Activated T-helper 9 cell treated with anti-CD3 and anti-CD28 coated beads, Interleukin-2, amount 50 U/mL, for 16 hours (primary cell): ENCODE measurements around the gene KMO.

ENCODE experiments used
- DNase-seq: peaks from one replicate; pipeline ENCODE4 v3.0.0-alpha.2; 2020; ENCODE audit warnings: low read depth

KMO gene

DNA sequence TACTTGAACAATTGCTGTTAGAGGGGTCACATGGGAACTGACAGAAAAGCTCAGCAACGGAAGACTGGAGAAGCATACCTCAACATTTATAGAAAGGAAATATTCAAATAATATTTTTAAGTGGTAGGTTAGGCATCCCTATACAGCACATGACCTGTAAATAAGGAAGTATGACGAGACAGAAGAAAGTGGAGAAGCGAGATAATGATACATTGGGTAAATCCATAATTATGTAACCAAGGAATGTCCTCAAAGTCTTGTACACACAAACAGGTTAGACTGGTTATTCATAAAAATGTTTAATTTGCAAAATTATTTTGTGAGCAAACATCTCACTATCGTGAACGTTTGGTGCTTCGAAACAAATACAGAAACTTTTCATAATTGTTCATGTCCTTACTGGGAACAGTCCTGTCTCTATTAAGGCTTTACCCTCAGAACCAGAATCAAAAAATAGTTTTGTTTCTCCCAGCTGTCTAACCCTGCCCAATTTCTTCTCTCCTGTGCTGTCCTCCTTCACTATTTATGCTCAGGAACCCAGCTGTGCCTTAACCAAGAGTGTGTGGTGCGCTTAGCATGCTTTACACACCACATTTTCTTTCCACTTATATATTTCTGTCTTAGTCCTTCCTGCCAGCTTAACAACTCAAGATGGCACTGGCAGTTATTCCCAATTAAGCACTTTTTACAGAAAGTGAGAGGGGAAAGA lies 10.2 kb downstream of the KMO start:
- no peak for DNase-seq

DNA sequence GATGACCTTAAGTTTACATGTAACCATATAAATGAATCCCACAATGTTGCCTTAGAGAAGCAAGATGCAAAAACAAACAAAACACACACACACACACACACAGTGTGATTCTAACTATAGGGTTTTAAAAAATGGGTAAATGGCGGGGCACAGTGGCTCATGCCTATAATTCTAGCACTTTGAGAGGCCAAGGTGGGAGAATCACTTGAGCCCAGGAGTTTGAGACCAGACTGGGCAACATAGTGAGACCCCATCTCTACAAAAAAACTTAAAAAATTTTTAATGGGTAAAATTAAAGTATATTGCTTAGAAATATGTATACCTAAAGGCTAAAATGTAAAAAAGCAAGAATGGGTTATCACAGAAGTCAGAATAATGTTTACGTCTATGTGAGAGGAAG lies 15.8 kb downstream of the KMO start:
- no peak for DNase-seq

- no peak for DNase-seq
These were observed 18.1 kb downstream of the KMO start for GRCh38 chr1:241550318-241550717.

DNA sequence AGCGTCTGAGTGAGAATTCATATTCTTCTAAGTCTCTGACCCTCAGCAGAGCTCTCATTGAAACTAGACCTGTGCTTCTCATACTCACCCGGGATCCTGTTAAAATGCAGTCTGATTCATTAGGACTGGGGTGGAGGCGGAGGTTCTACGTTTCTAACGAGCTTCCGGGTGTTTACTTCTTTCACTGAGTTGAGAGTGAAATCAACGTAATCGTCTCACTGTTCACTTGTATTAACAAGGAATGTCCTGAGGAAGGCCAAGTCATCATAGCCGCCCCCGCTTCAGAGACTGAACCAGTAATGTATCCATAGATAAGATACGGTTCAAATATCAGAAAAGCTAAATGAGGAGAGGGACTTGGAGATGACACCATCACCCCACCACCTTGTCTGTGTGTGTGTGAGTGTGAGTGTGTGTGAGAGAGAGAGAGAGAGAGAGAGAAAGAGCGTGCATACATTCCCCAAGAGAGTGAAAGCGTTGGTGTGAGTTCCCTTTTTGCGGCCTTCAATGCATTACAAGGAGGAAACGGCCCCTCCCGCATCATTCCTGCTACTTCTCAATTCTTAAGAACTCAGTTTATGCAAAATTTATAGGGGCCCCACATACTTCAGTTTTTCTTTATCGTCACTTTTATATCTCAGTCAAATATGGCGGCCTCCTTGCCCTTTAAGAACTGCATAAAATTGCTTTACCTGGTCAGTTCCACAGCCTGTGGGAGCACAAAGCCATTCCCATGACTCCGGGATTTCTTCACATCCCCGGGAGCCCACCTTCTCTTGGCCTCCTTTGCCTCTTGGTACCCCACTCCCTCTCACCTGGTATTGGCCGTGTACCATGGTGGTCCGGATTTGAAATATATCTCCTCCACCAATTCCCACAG lies 19.8 kb downstream of the KMO start:
- no peak for DNase-seq

DNA sequence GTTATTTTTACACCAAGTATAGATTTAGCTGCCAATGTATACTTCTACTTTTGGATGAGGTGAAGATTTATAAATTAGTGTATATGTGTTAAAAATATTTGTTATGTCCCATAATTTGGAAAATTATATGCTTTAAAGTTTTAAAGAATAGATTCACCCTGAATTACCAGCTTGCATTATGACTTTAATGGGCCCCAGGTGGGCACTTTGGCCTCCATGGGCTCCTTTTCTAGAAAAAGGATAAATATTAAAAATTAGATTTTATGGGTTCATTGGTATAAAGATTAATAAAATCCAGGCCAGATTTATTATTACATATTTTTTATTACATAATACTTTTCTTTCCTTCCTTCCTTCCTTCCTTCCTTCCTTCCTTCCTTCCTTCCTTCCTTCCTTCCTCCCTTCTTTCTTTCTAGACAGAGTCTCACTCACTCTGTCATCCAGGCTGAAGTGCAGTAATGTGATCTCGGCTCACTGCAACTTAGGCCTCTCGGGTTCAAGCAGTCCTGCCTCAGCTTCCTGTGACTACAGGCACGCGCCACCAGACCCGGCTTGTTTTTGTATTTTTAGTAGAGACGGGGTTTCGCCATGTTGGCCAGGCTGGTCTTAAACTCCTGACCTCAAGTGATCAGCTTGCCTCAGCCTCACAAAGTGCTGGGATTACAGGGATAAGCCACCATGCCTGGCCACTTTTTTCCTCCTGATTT lies 21.9 kb downstream of the KMO start:
- no peak for DNase-seq

DNA sequence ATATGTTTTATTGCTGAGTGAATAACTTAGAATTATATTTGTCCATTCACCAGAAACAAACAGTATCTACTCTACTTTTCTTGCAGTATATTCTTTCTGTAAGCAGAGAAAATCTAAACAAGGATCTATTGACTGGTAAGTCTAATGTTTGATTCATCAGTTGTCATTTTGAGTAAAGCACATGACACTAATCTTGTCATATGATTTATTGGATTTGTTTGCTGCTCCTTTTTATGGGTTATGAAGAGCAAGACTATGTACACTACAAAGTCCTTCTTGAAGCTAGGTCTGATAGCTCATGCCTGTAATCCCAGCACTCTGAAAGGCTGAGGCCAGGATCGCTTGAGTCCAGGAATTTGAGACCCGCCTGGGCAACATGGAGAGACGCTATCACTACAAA lies 23.3 kb downstream of the KMO start:
- no peak for DNase-seq

DNA sequence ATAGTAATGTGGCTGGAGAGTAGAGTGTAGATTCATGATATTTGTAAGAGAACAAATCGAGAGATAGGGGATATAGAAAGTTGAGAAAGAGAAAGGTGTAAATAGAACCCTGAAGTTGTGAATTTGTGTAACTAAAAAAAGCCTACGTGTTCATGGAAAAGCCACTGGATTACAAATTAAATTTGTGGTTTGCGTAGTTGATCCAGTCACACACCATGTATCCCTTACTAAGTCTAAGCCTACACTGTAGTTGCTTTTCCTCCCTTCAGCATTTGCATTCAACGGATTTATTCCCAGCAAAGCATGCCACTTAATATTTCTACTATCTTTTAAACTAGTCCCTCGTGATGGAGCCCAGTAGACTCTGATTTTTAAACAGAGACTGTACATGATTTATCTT lies 24.9 kb downstream of the KMO start:
- DNase-seq = no peak

DNA sequence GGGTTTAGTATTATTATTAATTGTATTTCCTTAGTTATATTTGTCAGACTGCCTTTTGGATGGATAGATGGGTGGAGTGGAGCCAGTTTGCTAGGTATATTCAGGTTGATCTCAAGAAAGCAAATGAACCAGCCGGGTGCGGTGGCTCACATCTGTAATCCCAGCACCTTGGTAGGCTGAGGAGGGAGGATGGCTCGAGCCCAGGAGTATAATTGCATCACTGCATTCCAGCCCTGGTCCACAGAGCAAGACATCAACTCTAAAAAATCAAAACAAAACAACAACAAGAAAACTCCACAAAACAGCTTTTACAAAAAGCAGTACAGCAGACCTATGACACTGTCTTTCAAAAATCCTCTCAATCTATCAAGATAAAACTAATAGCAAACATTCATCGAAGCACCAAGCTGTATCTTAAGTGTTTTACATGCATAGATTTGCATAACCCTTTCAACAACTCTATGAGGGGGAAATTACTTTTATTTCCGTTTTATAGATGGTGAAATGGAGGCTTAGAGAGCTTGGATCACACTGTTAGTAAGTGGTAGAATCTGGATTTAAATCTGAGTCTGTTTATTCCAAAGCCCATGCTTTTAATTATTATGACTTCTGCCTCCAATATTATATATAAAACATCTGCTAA lies 25.5 kb downstream of the KMO start:
- no peak for DNase-seq

DNA sequence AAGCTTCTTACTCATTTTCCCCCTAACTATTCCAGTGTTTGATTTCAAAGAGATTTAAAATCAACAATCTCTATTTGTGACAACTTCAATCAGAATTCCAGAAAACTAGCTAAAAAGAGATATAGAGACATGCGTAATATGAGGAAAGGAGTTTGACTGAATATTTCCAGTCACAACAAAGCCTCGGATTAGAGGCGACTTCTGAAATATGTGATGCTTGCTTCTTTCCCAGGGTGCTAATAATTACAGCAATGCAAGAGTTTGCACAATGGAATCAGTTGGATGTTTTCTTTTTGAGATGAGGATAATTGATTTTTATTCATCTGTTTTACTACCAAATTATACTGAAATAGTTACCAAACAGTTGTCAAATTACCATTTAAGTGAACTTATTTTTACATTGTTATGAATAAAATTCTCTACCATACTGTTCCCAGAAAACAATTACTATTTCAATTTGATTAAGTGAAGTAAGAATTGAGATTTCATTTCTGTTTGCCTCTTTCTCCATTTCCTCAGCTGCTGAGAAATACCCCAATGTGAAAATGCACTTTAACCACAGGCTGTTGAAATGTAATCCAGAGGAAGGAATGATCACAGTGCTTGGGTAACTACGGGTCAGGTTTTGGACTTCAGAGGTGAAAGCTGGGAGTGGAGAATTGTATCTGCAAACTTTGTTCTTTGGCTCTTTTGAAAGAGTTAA lies 28.1 kb downstream of the KMO start:
- DNase-seq = no peak

GRCh38 chr1:241560849-241561187 lies 28.6 kb downstream of the KMO start:
- no peak for DNase-seq

DNA sequence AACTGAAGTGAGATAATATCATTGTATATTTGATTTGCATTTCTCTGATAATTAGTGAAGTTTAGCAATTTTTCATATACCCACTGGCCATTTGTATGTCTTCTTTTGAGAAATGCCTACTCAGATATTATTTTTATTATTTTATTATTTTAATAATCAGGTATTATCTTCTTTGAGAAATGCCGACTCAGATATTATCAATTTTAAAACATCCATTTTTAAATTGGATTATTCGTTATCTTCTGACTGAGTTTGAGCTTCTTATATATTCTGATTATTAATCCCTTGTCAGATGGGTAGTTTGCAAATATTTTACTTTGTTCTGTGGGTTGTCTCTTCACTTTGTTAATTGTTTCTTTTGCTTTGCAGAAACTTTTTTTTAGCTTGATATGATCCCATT lies 37.7 kb downstream of the KMO start:
- no peak for DNase-seq

DNA sequence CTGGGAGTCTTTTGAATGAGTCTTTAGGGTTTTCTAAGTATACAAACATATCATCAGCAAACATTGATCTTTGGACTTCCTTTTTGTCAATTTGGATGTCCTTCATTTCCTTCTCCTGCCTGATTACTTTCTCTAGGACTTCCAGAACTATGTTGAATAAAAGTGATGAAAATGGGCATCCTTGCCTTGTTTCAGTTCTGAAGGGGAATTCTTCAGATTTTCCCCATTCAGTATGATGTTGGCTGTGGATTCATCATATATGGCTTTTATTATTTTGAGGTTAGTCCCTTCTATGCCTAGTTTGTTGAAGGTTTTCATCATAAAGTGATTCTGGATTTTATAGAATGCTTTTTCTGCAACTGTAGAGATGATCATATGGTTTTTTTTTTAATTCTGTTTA lies 42.0 kb downstream of the KMO start:
- no peak for DNase-seq

DNA sequence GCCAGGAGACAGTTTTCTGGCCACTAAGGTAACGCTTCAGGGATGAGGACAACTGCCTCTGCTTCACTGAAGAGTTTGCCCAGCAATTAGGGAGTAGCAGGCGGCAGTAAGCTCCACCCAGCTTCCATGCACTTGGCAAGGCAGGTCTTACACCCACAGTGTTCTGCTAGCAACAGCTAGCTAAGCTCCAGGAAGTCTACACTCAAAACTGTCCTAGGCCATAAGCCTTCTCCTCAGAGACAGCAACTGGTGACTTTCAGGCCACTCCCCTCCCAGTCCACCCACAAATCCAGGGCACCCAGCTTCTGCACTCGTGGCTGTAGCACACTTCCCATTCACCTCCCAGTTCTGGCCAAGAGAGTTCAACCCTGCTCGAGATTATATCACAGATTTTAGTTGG lies 47.3 kb downstream of the KMO start:
- no peak for DNase-seq

DNA sequence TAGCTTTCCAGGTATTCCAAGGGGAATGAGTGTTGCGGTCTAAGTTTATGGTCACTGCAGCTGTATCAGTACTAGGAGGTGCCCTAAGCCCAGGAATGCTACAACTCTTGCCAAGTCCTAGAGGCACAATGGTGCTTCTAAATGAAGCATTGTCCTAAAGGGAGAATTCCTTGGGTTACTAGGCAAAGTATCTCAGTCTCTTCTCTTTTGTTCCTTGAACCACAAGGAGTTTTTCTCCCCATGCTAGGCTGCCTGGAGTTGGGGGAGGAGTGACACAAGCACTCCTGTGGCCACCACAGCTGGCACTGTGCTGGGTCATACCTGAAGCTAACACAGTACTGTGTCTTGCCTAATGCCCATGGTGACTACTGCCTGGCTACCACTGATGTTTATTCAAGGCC lies 50.7 kb downstream of the KMO start:
- no peak for DNase-seq

DNA sequence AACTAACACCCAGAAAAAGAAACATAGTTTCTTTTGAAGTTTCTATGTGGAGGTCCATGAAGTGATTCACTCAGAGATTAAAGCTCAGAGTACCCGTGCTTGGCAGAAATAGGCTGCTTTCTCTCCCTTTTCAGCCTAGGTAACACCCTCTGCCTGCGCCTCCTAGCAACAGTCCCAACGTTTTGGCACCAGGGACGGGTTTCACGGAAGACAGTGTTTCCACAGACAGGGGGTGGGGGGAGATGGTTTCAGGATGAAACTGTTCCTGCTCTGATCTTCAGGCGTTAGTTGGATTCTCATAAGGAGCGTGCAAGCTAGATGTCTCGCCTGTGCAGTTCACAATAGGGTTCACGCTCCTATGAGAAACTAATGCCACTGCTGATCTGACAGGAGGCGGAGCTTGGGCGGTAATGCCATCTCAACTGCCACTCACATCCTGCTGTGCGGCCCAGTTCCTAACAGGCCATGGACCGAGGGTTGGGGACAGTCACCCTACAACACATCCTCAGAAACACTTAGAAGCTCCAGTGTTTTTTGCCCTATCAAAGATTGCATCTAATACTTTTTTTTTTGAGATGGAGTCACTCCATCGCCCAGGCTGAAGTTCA lies 54.8 kb downstream of the KMO start:
- DNase-seq = no peak

DNA sequence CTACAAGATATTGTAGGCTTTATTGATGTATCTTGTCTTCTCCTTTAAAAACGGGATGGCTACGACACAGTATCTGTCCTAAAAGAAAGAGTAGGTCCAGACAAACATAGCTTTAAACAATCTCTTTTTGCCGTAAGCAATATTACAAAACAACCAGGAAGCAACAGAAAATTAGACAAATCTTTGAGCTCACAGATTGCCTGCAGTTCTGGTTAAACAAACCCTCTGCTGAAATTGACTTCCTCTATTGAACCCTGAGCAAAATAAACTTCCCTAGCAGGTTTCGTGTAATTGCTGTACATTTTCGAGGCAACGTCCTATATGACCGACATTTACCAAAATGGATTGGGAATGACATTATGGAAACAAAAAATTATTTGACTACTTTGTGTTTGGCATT lies 57.3 kb downstream of the KMO start:
- DNase-seq = no peak

- DNase-seq = no peak
These were observed 58.5 kb downstream of the KMO start for GRCh38 chr1:241590719-241591118.

GRCh38 chr1:241591317-241591716 lies 59.1 kb downstream of the KMO start:
- DNase-seq = no peak

DNA sequence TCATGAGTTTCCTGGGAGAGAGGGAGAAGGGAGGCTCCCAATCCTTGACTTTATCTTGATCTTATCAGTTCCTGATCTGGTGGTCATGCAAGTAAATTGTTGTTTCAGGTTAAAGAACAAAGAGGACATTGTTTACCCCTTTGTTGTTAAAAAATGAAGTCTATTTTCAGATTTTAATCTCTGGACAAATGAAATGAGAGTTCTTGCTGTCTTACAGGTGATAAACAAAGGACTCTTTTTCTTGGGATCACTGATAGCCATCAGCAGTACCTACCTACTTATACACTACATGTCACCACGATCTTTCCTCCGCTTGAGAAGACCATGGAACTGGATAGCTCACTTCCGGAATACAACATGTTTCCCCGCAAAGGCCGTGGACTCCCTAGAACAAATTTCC lies 59.6 kb downstream of the KMO start:
- DNase-seq = no peak

DNA sequence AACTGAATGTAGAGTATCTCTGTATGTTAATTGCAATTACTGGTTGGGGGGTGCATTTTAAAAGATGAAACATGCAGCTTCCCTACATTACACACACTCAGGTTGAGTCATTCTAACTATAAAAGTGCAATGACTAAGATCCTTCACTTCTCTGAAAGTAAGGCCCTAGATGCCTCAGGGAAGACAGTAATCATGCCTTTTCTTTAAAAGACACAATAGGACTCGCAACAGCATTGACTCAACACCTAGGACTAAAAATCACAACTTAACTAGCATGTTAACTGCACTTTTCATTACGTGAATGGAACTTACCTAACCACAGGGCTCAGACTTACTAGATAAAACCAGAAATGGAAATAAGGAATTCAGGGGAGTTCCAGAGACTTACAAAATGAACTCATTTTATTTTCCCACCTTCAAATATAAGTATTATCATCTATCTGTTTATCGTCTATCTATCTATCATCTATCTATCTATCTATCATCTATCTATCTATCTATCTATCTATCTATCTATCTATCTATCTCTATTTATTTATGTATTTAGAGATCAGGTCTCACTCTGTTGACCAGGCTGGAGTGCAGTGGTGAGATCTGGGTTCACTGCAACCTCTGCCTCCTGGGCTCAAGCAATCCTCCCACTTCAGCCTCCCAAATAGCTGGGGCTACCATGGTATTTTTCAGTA lies 60.2 kb downstream of the KMO start:
- no peak for DNase-seq

GRCh38 chr1:241593186-241593585 lies 61.0 kb downstream of the KMO start:
- no peak for DNase-seq
